ENCODE results near the gene C22orf31.

Gene C22orf31

DNA sequence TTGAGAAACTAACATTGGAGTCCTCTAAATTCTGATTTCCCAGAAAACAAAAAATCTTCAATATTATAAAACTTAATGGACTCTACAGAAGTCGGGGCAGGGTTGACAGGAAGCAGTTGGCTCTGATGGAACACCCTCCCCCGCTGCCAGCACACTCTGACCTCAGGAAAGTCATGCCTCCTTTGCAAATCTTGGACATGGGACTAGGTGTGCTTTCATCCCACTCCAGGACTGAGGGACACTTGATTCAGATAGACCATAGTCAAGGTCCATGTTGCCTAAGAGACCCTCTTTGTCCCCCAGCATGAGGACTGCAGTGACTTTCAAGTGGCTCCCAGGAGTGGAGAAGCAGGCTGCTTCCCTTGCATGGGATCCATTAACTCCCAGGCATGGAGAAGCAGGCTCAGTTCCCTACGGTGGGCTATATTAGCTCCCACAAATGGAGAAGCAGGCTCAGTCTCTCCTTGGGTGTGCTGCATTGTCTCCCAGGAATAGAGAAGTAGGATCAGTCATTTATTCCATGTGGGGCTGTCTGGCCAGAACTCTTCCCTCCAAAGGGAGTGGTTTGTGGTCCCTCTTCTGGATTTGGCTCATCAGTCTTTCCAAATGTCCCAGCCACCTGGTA is 38.3 kb downstream of the C22orf31 start:
- no peak for DNase-seq

GRCh38 chr22:29022101-29022817 is 39.4 kb downstream of the C22orf31 start:
- DNase-seq, result no peak

GRCh38 chr22:29018293-29019189 is 43.1 kb downstream of the C22orf31 start:
- DNase-seq, result no peak

GRCh38 chr22:29016067-29016938 is 45.3 kb downstream of the C22orf31 start:
- DNase-seq, result no peak

DNA sequence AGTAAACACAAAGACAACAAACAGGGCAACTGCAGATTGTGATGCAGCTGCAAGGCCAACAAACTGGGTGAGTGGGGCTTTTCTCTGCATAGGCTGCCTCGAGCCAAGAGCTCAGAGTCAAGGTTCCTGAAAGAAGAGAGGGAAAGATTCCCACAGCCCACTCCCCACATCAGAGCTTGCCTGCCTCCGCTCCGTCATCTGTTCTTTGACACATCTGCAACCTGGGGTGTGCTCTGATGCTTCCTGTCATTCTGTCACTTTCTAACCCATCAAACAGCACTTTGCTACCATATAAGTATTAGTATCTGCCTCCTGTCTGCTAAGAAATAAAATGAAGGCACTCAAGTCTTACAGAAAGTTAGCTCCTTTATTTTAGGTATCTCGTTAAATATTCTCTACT is 46.9 kb downstream of the C22orf31 start:
- DNase-seq, result no peak

- no peak for DNase-seq
Observed at GRCh38 chr22:29014293-29014692, 47.3 kb downstream of the C22orf31 start.

DNA sequence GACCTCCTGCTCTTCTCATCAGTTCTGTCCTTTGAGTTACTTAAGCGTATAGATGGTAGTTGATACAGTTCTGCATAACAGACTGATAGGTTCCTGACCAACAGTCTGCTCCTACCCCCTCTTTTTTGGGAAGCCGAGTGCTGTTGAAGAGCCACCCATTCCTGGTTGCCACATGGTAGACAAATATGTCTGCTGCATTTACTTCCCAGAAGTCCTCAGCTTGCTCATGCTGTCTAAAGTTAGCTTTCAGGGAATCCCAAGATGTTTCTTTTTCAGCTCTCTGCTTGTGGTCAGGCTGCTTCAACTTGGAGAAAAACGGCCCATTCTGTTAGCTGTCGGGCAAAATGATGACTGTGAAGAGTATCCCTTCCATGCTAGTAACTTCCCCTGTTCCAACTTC is 48.7 kb downstream of the C22orf31 start:
- DNase-seq, result no peak

GRCh38 chr22:29012101-29012433 is 49.6 kb downstream of the C22orf31 start:
- no peak for DNase-seq

DNA sequence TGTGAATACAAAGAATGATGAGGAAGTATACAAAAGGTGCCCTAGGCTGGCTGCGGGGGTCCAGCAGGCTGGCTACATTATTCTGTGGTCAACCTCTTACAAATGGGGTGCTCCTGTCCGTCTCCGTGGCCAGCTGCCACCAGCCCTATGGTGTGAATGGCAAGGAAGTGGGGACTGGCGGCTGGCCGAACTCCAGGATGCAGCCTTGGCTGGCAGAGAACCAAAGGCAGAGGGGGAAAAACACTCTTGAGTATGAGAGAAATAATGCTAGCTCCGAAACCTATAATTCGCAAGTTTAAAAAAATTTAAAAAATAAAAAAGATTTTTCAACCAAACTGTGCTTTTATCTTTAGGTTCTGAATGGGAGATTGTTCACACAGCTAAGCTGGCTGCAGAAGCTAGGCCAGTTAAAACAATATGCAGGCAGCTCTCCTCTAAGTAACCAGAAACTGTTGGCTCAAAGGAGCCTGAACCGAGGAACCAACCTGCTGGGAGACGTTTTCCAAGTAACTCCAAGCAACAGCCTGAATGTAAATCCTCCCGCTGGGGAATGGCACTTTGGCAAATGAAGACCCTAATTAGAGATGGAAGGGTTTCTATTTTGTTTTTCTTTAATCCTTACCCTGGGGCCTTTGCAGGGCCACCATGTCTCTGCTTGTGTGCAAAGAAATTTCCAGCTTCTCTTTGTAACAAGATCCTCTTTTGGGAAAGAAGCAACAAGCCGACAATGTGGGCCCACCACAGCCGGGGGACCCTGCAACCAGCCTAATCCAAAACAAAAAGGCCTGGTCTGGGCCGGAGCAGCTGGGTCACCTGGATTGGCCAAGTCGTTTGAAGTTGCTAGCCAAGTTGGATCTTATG is 50.2 kb downstream of the C22orf31 start:
- no peak for DNase-seq

- no peak for DNase-seq
Observed at GRCh38 chr22:29009148-29009547, 52.5 kb downstream of the C22orf31 start.
